ENCODE data around the gene ARHGEF19.

- TF ChIP-seq CTCF (IDR thresholded peaks at IDR 0.05; ENCODE audit: low read depth, low read length, poor library complexity, severe bottlenecking) (no peak), EZH2phosphoT487 (IDR thresholded peaks at IDR 0.05; ENCODE audit: borderline replicate concordance, low read length) (no peak)
Observed at GRCh38 chr1:16235347-16235746, 22.9 kb upstream of the ARHGEF19 start.

All from DOHH2 (cell line).